NCI-H748 (cell line): Measurements from ENCODE around the gene MARCHF5.
"Not testable (repeated sequence)": the region's sequence is repeated elsewhere in the genome, so short reads cannot be mapped to it uniquely, and the experiment has no call there.

Source experiments
- DNase-seq: peaks from one replicate; lab custom pipeline; 2025; ENCODE audit not compliant: unreplicated experiment; lab: John Stamatoyannopoulos, UW

The MARCHF5 gene

GRCh38 chr10:92304061-92304460 is 13.1 kb downstream of the MARCHF5 start:
- DNase-seq: no peak

GRCh38 chr10:92305133-92306072 is 14.4 kb downstream of the MARCHF5 start:
- DNase-seq: no peak

- no peak for DNase-seq
Measured at GRCh38 chr10:92309272-92309671, 18.3 kb downstream of the MARCHF5 start.

- DNase-seq: no peak
Measured at GRCh38 chr10:92313750-92314149, 22.8 kb downstream of the MARCHF5 start.

GRCh38 chr10:92316610-92317009 is 25.6 kb downstream of the MARCHF5 start:
- DNase-seq: no peak

- DNase-seq: no peak
Measured at GRCh38 chr10:92323079-92323478, 32.1 kb downstream of the MARCHF5 start.

- DNase-seq: no peak
Measured at GRCh38 chr10:92327445-92328433, 36.8 kb downstream of the MARCHF5 start.

GRCh38 chr10:92328993-92329392 is 38.0 kb downstream of the MARCHF5 start:
- DNase-seq: no peak

- not testable (repeated sequence) for DNase-seq
Measured at GRCh38 chr10:92329927-92330326, 39.0 kb downstream of the MARCHF5 start.

- no peak for DNase-seq
Measured at GRCh38 chr10:92342796-92343195, 51.8 kb downstream of the MARCHF5 start.

GRCh38 chr10:92345575-92345974 is 54.6 kb downstream of the MARCHF5 start:
- DNase-seq: not testable (repeated sequence)

- DNase-seq: not testable (repeated sequence)
Measured at GRCh38 chr10:92347035-92347676, 56.2 kb downstream of the MARCHF5 start.

GRCh38 chr10:92350411-92350810 is 59.4 kb downstream of the MARCHF5 start:
- DNase-seq: no peak

GRCh38 chr10:92354587-92354986 is 63.6 kb downstream of the MARCHF5 start:
- DNase-seq: no peak

GRCh38 chr10:92356041-92356440 is 65.1 kb downstream of the MARCHF5 start:
- no peak for DNase-seq

- DNase-seq: no peak
Measured at GRCh38 chr10:92363498-92363897, 72.5 kb downstream of the MARCHF5 start.

- DNase-seq: no peak
Measured at GRCh38 chr10:92366412-92367021, 75.5 kb downstream of the MARCHF5 start.

GRCh38 chr10:92377962-92378361 is 87.0 kb downstream of the MARCHF5 start:
- DNase-seq: no peak

- DNase-seq: no peak
Measured at GRCh38 chr10:92381543-92381954, 90.6 kb downstream of the MARCHF5 start.

GRCh38 chr10:92382631-92383030 is 91.7 kb downstream of the MARCHF5 start:
- DNase-seq: no peak

- DNase-seq: no peak
Measured at GRCh38 chr10:92384741-92385140, 93.8 kb downstream of the MARCHF5 start.
